Non-pigmented ciliary epithelial cell (primary cell): ENCODE results near the gene SKOR2.
"Not testable (repeated sequence)": the region's sequence is repeated elsewhere in the genome, so short reads cannot be mapped to it uniquely, and the experiment has no call there.

Source experiments
- DNase-seq: peaks from one replicate; pipeline ENCODE4 v3.0.0-alpha.2; 2010; ENCODE audit warnings: low read depth

SKOR2 gene

DNA sequence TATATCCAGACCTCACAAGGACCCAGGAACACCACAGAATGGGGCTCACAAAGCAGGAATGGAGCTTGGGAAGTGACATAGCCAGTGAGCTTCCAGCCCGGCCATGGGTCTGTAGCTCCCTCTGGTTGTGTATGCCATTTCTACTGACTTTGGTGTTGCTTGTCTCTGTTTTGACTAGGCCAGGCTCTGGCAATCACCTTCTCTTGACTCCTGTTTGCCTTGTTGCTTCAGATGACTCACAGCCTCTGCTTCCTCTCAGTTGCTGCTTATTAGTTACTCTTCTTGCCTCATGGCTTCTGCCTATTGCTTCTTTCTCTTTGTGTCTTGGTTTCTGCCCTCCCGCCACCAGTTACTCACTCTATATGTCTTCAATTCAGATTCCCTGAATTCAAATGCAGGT, 59.5 kb downstream of the SKOR2 start:
- DNase-seq, result peak; percentile 9

DNA sequence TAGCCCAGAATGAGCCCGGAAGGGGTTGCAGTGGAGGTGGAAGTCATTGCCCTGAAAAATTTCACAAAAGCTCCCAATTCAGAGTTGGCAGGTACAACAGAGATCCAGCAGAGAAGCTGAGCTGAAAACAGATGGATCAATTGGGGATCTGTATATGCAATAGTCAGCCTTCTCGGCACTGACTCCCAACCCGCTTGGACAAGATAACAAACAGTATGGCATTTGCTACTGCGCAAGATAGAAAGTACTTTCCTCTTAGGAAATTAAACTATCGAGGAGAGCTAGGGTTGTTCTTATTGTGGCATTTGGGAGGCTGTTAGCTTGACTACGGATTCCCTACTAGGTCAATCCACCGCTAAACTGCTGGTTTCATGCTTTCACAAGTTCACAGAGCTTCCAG, 63.7 kb downstream of the SKOR2 start:
- DNase-seq, result no peak

DNA sequence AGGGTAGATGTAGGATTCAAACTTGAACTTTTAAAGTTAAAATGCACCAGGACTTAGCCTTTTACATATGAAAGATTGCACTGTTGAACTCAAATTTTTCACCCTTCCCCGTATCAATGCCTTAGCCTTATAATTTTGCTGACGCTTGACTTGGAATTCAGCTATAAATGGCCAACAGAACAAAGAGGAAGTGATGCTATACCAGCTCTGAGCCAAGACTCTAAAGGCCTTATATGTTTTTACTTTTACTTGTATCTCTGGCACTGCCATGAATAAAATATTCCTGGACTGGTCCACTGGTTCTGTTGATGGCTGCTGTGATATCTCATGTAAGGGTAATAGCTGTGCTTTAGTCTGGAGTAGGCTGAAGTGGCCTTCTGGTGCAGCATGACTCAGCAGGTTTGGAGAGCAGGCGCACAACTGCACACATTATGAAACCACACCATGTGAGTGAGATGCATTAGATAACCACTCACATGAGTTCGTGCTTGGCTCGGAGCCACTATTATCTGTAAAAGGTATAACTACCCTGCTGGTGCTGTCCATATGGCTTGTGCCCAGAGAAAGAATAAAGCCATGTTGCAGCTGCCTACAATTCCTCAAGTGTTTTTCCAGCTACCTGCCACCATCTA, 66.9 kb downstream of the SKOR2 start:
- no peak for DNase-seq

DNA sequence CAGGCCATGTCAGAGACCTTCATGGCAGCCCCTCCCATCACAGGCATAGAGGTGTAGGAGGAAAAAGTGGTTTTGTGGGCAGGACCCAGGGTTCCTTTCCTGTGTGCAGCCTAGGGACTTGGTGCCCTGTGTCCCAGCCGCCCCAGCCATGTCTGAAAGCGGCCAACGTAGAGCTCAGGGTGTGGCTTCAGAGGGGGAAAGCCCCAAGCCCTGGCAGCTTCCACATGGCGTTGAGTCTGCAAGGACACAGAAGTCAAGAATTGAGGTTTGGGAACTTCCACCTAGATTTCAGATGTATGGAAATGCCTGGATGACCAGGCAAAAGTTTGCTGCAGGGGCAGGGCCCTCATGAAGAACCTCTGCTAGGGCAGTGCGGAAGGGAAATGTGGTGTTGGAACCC, 69.3 kb downstream of the SKOR2 start:
- not testable (repeated sequence) for DNase-seq

DNA sequence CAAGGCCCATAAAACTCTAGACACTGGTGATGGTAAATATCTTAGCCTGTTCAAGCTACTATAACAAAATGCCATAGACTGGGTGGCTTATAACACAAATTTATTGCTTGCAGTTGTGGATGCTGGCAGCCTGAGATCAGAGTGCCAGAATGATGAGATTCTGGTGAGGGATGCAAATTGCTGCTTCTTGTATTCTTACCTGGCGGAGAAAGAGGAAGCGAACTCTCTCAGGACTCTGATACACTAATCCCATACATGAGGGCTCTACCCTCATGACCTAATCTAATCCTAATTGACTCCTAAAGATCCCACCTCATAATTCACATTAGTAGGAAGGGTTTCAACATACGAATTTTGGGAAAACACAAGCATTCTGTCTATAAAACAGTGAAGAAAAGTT, 70.7 kb downstream of the SKOR2 start:
- no peak for DNase-seq

DNA sequence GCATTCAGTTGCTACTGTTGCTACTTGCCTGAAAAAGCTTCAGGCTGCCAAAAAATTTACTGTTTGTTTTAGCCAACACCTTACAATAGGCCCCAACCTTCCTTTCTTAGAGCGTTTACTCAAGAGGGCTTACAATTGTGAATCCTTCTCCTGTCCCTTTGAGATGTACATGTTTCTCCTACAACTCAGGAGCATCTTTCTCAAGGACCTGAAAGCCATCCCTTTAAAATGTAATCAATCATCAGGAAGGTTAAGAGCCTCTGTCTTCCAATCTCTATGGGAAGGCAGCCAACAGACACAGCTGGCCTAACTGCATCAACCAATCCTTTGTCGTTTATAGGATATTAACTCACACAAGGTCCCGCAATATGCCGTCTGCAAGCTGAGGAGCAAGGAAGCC, 71.9 kb downstream of the SKOR2 start:
- no peak for DNase-seq

DNA sequence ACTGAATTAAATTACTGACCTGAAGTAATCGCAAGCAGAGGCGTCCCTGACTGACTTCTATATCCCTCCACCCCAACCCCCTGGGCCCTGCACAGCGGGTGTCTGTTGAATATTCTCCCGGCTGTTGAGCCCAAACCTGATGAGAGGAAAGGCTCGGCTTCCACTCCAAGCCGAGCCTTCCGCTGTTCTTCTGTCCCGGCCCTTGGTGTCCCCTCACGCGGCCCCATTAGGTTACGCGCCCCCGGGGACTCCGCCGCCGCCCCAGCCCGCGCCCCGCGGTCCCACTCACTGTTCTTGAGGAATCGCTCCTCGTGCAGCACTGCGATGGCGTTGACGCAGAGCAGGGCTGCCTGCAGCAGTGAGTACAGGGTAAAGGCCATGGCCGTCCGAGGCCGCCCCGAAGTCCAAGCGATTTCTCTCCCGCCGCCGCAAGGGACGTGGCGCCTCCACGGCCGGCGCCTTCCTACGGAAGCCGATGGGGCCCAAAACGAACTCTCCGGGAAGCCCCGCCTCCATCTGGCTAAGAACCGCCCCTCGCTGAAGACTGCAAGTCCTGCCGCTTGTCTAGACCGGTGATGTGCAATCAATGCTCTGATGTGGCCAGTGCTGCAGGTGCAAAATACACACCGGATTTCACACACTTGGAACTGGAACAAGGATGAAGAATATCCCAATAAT, 75.4 kb downstream of the SKOR2 start, which contains the start of gene IER3IP1:
IER3IP1 (minus strand) TSS at position 467 of the 678 bp plus-strand sequence; CDS start at position 380, 87 bp downstream.
- peak; percentile 68 for DNase-seq

DNA sequence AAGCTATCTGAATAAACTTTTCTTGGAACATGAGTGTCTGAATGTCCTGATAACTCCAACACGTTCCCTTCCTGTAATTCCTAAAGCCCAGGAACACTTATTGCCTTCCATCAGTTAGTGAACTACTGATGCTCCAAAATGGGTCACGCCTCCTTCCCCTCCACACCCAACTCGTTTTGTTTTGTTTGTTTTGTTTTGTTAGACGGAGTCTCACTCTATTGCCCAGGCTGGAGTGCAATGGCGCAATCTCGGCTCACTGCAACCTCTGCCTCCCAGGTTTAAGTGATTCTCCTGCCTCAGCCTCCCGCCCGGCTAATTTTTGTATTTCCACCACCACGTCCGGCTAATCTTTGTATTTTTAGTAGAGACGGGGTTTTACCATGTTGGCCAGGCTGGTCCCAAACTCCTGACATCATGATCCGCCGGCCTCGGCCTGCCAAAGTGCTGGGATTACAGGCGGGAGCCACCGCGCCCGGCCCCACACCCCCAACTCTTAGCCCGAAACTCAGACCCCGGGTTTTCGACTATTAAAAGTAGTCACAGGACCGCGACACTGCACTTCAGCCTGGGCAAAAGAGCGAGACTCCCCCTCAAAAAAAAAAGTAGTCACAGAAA, 76.1 kb downstream of the SKOR2 start:
- no peak for DNase-seq

DNA sequence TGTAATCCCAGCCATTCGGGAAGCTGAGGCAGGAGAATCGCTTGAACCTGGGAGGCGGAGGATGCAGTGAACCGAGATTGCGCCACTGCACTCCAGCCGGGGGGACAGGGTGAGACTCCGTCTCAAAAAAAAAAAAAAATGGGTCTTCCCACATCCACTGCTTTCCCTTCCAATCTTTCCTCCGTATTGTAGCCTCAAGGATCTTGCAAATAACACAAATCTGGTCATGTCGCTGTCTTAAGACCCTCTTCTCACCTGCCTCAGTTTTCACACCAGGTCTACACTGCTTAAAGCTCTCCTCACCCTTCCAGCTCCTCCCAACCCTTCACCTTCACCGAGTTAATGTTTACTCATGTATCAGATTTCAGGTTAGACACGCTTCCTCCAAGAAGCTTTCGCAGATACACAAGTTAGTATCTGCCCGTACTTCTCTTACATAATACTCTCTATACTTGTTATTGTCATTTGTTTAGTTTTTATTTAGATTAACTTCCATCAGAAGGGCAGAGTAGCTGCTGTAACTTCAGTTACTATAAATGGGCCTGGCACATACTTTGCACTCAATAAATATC, 76.8 kb downstream of the SKOR2 start:
- DNase-seq, result no peak

DNA sequence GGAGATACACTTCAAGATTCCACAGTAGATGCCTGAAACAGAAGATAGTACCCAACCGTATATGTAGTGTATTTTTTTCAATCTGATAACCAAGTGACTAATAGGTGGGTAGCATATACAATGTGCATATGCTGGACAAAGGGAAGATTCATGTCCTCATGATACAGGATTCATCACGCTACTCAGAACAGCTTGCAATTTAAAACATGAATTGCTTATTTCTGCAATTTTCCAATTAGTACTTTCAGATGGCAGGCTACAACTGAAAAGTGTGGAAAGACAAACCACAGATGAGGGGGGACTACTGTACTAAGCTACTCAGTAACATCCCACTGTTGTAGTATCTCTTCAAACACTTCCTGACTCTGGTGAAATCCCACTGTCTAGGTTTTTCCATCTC, 79.0 kb downstream of the SKOR2 start:
- no peak for DNase-seq

DNA sequence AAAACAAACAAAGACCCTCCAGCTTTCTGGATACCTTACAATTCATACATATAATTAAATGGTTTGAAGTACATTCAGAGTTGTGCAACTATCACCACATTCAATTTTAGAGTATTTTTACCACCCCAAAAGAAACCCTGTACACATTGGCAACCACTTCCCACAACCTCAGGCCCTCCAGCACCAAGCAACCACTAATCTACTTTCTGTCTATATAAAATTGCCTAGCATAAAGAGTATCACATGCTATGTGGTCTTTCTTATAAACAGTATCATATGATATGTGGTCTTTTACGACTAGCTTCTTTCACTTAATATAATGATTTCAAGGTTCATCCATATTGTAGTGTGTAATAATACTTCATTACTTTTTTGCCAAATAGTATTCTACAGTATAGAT, 82.5 kb downstream of the SKOR2 start:
- no peak for DNase-seq

DNA sequence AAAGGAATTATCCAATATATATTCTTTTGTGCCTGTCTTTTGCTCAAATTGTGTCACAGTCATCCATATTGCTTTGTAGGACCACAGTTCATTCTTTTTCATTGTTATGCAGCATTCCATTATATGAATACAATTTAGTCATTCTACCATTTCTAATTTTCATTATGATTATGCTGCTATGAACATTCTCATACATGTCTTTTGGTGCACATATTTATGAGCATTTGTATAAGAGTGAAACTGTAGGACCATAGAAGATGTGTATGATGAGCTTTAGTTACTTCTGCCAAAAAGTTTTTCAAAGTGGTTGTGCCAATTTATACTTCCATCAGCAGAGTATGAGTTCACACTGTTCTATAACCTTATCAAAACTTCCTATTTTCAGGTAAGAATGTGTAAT, 83.0 kb downstream of the SKOR2 start:
- no peak for DNase-seq

DNA sequence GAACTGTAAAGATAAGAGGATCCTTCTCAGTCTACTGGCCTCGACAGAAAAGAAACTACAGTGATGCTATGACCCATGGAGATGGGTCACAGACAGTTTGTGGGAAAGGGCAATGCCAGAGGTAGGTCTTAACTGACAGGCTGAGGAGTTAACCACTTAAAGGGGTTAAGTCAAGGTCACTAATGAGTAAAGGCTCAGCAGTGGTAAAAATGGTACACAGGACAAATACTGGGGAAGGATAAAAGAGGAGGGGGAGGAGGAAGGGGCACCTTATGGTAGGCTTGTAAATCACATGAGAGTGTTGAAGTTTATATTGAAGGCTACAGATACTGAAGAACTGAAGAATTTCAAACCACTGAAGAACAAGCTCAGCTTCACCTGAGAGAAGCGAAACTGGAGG, 85.2 kb downstream of the SKOR2 start:
- DNase-seq, result no peak

DNA sequence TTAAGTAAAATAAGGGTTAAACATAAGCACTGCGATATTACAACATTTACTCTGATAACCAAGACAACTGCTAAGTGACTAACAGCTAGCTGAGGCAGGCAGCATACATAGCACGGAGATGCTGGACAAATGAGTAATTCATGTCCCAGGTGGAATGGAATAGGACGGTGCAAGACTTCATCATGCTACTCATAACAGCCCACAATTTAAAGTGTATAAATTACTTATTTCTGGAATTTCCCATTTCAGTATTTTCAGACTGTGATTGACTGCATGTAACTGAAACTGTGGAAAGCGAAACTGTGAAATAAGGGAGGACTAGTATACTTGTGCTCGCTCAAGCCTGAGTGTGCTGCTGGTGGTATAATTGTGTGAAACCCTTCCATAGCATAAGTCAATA, 88.2 kb downstream of the SKOR2 start:
- DNase-seq, result peak; percentile 53

DNA sequence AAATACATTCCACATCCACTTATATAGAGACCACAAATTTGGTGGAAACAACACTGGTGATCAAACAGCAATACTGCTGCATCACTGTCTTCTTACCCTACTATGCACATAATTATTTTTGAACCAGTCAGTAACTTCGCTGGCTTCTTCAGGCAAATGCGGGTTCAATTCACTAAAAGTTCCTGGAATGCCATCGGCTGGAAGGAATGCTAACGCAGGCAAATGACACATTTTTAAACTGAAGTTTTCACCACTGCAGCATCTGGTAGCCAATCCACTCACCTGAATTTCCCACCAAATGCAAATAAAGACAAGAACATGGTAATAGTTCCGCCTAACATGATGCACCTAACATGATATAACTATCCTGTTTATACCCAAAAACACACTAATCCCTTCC, 91.2 kb downstream of the SKOR2 start:
- DNase-seq, result no peak

DNA sequence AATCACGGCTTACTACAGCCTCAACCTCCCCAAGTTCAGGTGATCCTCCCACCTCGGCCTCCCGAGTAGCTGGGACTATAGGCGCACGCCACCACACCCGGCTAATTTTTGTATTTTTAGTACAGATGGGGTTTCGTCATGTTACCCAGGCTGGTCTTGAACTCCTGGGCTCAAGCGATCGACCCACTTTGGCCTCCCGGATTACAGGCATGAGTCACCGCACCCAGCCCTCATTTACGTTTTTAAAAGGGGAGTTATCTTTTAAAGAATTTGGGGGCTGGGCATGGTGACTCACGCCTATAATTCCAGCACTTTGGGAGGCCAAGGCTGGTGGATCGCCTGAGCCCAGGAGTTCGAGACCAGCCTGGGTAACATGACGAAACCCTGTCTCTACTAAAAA, 93.1 kb downstream of the SKOR2 start:
- DNase-seq, result not testable (repeated sequence)
